BLaER1 treated with 17β-estradiol and CSF1 and Interleukin-3, amounts not matched to agents 10 nM and 100 nM (cell line): Measurements from ENCODE around the gene AHNAK2.

Experiments
- H3K27ac ChIP-seq, 11 experiments: shearing (Covaris generic); formaldehyde crosslinking; 2 replicates each; pipeline ENCODE4 v1.8.1; 2022
- H3K27me3 ChIP-seq, 11 experiments: shearing (Covaris generic); formaldehyde crosslinking; 2 replicates each; pipeline ENCODE4 v1.8.1; 2022
- H3K36me3 ChIP-seq, 11 experiments: shearing (Covaris generic); formaldehyde crosslinking; 2 replicates each; pipeline ENCODE4 v1.8.1; 2022
- H3K4me1 ChIP-seq, 10 experiments: shearing (Covaris generic); formaldehyde crosslinking; 2 replicates each; pipeline ENCODE4 v1.8.1; 2022
- H3K4me2 ChIP-seq, 11 experiments: shearing (Covaris generic); formaldehyde crosslinking; 2 replicates each; pipeline ENCODE4 v1.8.1; 2022
- H3K4me3 ChIP-seq, 10 experiments: shearing (Covaris generic); formaldehyde crosslinking; 2 replicates each; pipeline ENCODE4 v1.8.1; 2022
- H3K9ac ChIP-seq, 11 experiments: shearing (Covaris generic); formaldehyde crosslinking; 2 replicates each; pipeline ENCODE4 v1.8.1; 2022
- H3K9me3 ChIP-seq, 11 experiments: shearing (Covaris generic); formaldehyde crosslinking; replicated peaks in 1 of 11; 2 replicates each; pipeline ENCODE4 v1.8.1; 2022
- H4K20me1 ChIP-seq, 11 experiments: shearing (Covaris generic); formaldehyde crosslinking; 2 replicates each; pipeline ENCODE4 v1.8.1; 2022
- Cebpa-rat ChIP-seq, 11 experiments: shearing (Covaris generic); IDR thresholded peaks; 2 replicates each; pipeline ENCODE4 v1.8.1; 2022

Gene AHNAK2

DNA sequence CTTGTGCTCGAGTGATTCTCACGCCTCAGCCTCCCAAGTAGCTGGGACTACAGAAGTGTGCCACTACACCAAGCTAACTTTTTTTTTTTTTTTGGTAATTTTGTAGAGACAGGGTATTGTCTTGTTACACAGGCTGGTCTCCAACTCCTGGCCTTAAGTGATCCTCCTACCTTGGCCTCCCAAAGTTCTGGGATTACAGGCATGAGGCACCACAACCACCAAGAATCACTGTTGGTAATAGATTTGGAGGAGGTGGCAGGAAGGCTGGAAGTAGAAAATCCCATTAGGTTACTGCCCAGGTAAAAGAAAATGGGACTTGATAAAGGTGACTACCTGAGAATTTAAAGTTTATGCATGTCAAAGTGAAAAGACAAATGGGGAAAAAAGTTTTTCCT lies 44.1 kb upstream of the AHNAK2 start:
- no peaks in the 10 kb centered on the region for H3K27me3 ChIP-seq
- peak overlapping the region; percentile 89 to 99 (median 98) for H3K4me2 ChIP-seq
- peaks cover 0 to 27% (median 17%) of the 10 kb centered on the region in 11 experiments; a peak in 10 of 22 replicates for H3K36me3 ChIP-seq
- peaks cover 0 to 10% (median 0%) of the 10 kb centered on the region in 11 experiments; a peak in 3 of 22 replicates for H3K9me3 ChIP-seq
- no peak for TF ChIP-seq Cebpa-rat (IDR thresholded peaks at IDR 0.05)
- peak overlapping the region; percentile 61 to 77 (median 67) for H3K4me3 ChIP-seq
- peak overlapping the region in 10 of 11 experiments; percentile 72 to 94 (median 88); a peak in 18 of 22 replicates for H3K27ac ChIP-seq
- peaks cover 81 to 85% (median 84%) of the 10 kb centered on the region in 10 experiments for H3K4me1 ChIP-seq
- peaks cover 7 to 36% (median 34%) of the 10 kb centered on the region in 11 experiments; a peak in 20 of 22 replicates for H4K20me1 ChIP-seq
- peak overlapping the region; percentile 81 to 94 (median 85); a peak in 21 of 22 replicates for H3K9ac ChIP-seq

DNA sequence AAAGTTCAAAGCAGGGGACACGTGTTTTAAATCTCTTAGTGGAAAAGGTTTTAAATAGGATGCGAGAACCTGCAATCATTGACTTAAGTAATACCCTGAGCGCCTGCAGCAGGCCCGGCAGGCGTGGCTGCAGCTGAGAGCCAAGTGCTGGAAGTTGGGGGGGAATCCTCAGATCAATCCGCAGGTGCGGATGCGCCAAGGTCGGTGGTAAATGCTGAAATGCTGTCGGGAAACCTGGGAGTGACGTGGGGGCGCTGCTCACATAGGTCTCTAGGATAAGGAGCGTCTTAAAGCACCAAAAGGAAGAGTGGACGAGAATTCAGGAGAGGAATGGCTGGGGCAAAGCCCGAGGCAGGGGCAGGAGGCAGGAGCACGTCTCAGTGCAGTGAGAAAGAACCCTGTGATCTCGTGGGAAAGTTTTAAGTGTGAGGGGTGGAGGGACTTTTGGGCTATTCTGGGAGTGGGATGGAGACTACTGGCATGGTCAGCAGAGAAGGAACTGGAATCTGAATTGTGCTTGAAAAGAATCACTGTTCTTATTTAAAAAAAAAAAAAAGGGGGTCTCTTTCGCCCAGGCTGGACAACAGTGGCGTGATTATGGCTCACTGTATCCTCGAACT lies 43.6 kb upstream of the AHNAK2 start:
- peak overlapping the region; percentile 81 to 94 (median 85) for H3K9ac ChIP-seq
- peaks cover 81 to 85% (median 84%) of the 10 kb centered on the region in 10 experiments for H3K4me1 ChIP-seq

DNA sequence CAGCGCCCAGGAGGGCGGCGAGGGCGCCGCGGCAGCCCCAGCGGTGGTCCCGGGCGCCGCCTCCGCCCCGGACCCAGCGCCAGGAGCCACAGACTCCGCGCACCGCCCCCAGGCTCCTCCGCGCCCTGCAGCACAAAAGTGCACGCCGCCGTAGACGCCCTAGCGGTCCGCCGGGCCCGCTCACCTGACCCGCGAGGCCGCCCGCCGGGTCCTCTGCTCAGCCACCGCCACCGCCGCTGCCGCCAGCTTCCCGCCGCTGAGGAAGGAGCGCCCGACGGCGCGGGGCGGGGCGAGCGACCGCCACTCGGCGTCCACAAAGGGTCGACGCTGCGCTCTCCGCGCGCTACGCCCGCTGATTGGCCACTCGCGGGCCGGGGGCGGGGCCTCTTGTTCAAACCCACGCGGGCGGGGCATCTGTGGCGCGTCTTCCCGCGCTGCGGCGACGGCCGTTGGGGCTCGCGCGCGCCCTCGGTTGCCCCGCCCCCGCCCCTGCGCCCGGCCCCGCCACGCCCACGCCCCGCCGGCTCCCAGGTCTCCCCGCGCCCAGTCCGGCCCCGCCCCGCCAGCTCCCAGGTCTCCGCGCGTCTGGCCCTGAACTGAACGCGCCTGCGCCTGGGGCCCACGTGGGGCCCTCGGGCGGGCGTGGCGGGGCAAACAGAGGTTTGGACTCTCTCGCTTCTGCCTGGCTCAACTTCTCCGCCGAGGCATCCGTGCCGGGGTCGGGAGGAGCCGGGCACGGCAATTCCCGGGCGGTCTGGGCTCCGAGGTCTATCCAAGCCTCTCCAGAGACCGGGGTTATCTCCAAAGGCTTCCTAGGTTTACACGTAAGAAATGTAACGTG lies 42.9 kb upstream of the AHNAK2 start, which contains the start of gene CDCA4:
Gene CDCA4, minus strand, starts transcription at position 269 of the 841 bp plus-strand sequence. CDS start 9,154 bp downstream, outside the sequence.
- Histone ChIP-seq H3K27ac (peak within 1 kb of the TSS; percentile 54 to 99 (median 99)), H3K4me1 (peaks cover 81 to 85% (median 84%) of the 10 kb centered on the region in 10 experiments), H3K36me3 (peaks cover 0 to 39% (median 27%) of the 10 kb centered on the region in 11 experiments; a peak in 11 of 22 replicates)

More for the DNA sequence above, 43.6 kb upstream of the AHNAK2 start:
- H3K27me3 ChIP-seq = no peaks in the 10 kb centered on the region
- H3K4me3 ChIP-seq = peak overlapping the region; percentile 61 to 77 (median 67)
- peaks cover 0 to 5% (median 0%) of the 10 kb centered on the region in 11 experiments; a peak in 2 of 22 replicates for H3K9me3 ChIP-seq
- H4K20me1 ChIP-seq = peaks cover 8 to 41% (median 39%) of the 10 kb centered on the region in 11 experiments; a peak in 20 of 22 replicates
- peak overlapping the region; percentile 89 to 99 (median 98) for H3K4me2 ChIP-seq
- peaks cover 0 to 32% (median 20%) of the 10 kb centered on the region in 11 experiments; a peak in 11 of 22 replicates for H3K36me3 ChIP-seq
- no peak for TF ChIP-seq Cebpa-rat (IDR thresholded peaks at IDR 0.05)
- H3K27ac ChIP-seq = peak overlapping the region; percentile 47 to 94 (median 87); a peak in 21 of 22 replicates

DNA sequence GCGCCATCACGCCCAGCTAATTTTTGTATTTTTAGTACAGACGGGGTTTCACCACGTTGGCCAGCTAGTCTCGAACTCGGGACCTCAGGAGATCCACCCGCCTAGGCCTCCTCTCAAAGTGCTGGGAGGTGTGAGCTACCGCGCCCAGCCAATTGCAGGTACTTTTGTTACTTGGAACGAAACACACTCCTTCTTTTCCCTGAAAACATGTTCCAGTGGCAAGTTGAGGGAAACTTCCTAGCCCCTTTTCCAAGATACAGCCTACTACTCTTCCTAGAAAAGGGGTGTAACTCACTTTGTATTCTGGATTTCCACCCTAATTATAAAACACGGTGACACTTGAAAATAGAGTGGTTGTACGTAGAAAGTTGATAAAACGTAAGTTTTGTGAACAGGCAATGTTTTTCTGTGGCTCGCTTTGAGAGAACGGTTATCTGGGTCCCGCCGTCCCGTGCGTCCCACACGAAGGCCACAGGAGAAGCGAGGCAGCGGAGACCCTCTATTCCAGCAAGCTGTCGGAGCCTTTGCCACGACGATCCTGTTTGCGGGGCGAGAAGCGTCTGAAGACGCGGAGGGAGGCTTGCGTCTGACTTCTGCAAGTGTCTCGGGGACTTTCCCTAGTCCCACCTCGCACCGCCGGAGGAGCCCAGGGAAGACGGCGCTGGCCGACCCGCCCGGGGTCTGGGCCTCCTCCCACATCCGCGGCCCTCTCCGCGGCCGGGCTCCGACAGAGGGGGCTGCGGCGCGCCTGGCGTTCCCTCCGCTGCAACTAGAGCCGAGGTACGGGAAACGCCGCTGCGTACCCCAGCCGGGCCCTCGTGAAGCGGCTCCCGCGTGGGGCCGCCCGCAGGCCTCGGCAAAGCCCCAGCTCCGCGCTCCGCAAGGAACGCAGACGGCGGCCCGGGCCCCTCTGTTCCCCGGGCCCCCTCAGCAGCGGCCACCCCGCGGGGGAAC lies 42.0 kb upstream of the AHNAK2 start:
- peak overlapping the region; percentile 87 to 97 (median 94) for H3K4me3 ChIP-seq
- peaks cover 24 to 57% (median 55%) of the 10 kb centered on the region in 11 experiments; a peak in 21 of 22 replicates for H4K20me1 ChIP-seq
- H3K4me1 ChIP-seq = peaks cover 81 to 85% (median 84%) of the 10 kb centered on the region in 10 experiments
- H3K9ac ChIP-seq = peak overlapping the region; percentile 87 to 100 (median 98)
- TF ChIP-seq Cebpa-rat (IDR thresholded peaks at IDR 0.05) = no peak
- peak overlapping the region; percentile 54 to 99 (median 99) for H3K27ac ChIP-seq
- H3K9me3 ChIP-seq = no peaks in the 10 kb centered on the region
- peaks cover 0 to 48% (median 34%) of the 10 kb centered on the region in 11 experiments; a peak in 12 of 22 replicates for H3K36me3 ChIP-seq
- H3K4me2 ChIP-seq = peak overlapping the region; percentile 78 to 98 (median 92)
- no peaks in the 10 kb centered on the region for H3K27me3 ChIP-seq

More for the DNA sequence above, 42.9 kb upstream of the AHNAK2 start, which contains the start of gene CDCA4:
- H3K27me3 ChIP-seq = no peaks in the 10 kb centered on the region
- H3K4me3 ChIP-seq = peak within 1 kb of the TSS; percentile 87 to 97 (median 94)
- H3K4me2 ChIP-seq = peak within 1 kb of the TSS; percentile 92 to 99 (median 98)
- peak within 1 kb of the TSS; percentile 87 to 100 (median 98) for H3K9ac ChIP-seq
- H3K9me3 ChIP-seq = no peaks in the 10 kb centered on the region
- H4K20me1 ChIP-seq = peaks cover 15 to 48% (median 46%) of the 10 kb centered on the region in 11 experiments; a peak in 21 of 22 replicates
- no peak for TF ChIP-seq Cebpa-rat (IDR thresholded peaks at IDR 0.05)

DNA sequence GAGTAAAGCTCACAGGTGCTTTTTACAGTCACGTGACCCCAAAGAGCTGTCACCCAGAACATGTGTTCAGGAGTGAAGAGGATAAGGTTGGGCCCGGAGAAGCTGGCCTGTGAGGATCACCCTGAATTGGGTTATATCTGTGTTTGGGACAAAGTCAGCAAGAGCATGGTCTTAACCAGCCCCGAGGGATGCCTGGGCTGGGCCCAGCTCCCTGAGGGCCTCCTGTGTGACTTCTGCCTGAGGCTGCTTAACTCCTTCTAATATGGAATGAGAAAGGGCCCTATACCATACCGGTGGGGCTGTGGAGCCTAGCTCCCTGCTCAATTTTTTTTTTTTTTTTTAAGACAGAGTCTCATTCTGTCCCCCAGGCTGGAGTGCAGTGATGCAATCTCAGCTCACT lies 40.2 kb upstream of the AHNAK2 start:
- peaks cover 41 to 74% (median 73%) of the 10 kb centered on the region in 11 experiments; a peak in 21 of 22 replicates for H4K20me1 ChIP-seq
- peak overlapping the region in 8 of 10 experiments; percentile 87 to 97 (median 94); a peak in 11 of 20 replicates for H3K4me3 ChIP-seq
- peaks cover 0 to 57% (median 43%) of the 10 kb centered on the region in 11 experiments; a peak in 12 of 22 replicates for H3K36me3 ChIP-seq
- H3K27ac ChIP-seq = peak overlapping the region in 4 of 11 experiments; percentile 98 to 99 (median 99); a peak in 6 of 22 replicates
- no peaks in the 10 kb centered on the region for H3K27me3 ChIP-seq
- peaks cover 84 to 86% (median 85%) of the 10 kb centered on the region in 10 experiments for H3K4me1 ChIP-seq
- peak overlapping the region; percentile 78 to 98 (median 92) for H3K4me2 ChIP-seq
- TF ChIP-seq Cebpa-rat (IDR thresholded peaks at IDR 0.05) = peak in 1 of 11 experiments; percentile 30; a peak in 1 of 22 replicates
- H3K9ac ChIP-seq = peak overlapping the region; percentile 23 to 100 (median 98); a peak in 15 of 22 replicates
- no peaks in the 10 kb centered on the region for H3K9me3 ChIP-seq

DNA sequence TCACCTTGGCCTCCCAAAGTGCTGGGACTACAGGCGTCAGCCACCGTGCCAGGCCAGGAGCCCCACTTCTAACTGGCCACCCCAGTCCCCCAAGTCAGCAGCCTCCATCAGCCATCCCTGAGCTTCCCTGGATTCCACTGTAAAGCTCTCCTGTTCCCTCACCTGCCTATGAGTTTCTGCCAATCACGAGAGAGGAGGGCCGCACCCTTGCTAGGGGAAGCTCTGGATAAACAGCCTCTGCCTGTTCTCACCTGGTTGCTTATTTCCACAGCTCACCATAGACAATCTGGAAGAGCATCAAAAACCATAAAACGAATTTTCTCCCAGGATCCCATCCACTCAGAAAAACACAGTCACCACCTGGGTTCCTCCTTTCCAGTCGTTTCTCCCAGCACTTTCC lies 37.7 kb upstream of the AHNAK2 start:
- Histone ChIP-seq H3K27me3 (no peaks in the 10 kb centered on the region), H3K9ac (peak overlapping the region in 7 of 11 experiments; percentile 4 to 53 (median 36); a peak in 8 of 22 replicates), H3K27ac (peak overlapping the region in 5 of 11 experiments; percentile 0 to 37 (median 21); a peak in 6 of 22 replicates), H3K4me3 (peak overlapping the region in 1 of 10 experiments; percentile 10; a peak in 2 of 20 replicates), H3K4me1 (peaks cover 71 to 83% (median 78%) of the 10 kb centered on the region in 10 experiments), H3K4me2 (peak overlapping the region; percentile 76 to 98 (median 92)), H3K36me3 (peaks cover 10 to 82% (median 62%) of the 10 kb centered on the region in 11 experiments), H4K20me1 (peaks cover 66 to 99% (median 98%) of the 10 kb centered on the region in 11 experiments; a peak in 21 of 22 replicates), H3K9me3 (no peaks in the 10 kb centered on the region)
- TF ChIP-seq Cebpa-rat (IDR thresholded peaks at IDR 0.05) = no peak

DNA sequence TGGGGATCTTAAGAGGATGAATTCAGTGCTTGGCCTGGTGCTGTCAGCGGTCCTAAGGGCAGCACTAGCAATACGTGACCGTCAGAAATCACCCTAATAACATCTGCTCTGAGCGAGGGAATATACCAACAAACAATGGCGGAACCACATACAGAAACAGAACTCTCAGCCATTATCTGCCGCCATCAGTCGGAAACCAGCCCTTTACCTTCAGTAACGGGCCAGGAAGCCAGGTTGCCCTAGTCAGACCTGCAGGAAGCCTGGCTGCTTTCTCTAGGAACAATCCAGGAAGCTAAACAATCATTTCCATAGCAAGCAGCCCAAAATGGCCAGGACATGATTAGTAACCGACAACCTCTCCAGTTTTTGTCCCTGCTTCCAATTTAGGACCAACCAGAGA lies 37.1 kb upstream of the AHNAK2 start:
- no peaks in the 10 kb centered on the region for H3K27me3 ChIP-seq
- H3K27ac ChIP-seq = peak overlapping the region in 8 of 11 experiments; percentile 0 to 37 (median 19); a peak in 8 of 22 replicates
- H3K9me3 ChIP-seq = no peaks in the 10 kb centered on the region
- H3K4me3 ChIP-seq = peak overlapping the region in 1 of 10 experiments; percentile 10; a peak in 1 of 20 replicates
- H3K4me1 ChIP-seq = peaks cover 71 to 83% (median 78%) of the 10 kb centered on the region in 10 experiments
- H3K36me3 ChIP-seq = peaks cover 17 to 89% (median 69%) of the 10 kb centered on the region in 11 experiments
- H4K20me1 ChIP-seq = peaks cover 68 to 100% (median 100%) of the 10 kb centered on the region in 11 experiments; a peak in 21 of 22 replicates
- peak overlapping the region; percentile 76 to 98 (median 92) for H3K4me2 ChIP-seq
- no peak for TF ChIP-seq Cebpa-rat (IDR thresholded peaks at IDR 0.05)
- H3K9ac ChIP-seq = peak overlapping the region in 9 of 11 experiments; percentile 13 to 53 (median 40); a peak in 12 of 22 replicates
